Activated CD4-positive, alpha-beta T cell treated with anti-CD3 and anti-CD28 coated beads for 4 hours (primary cell): ENCODE data around the gene RTTN.
"Not testable (repeated sequence)": the region's sequence is repeated elsewhere in the genome, so short reads cannot be mapped to it uniquely, and the experiment has no call there.

Experiments used
- DNase-seq, 2 donors: peaks; one replicate each; pipeline ENCODE4 v3.0.0-alpha.2; 2020

The RTTN gene

DNA sequence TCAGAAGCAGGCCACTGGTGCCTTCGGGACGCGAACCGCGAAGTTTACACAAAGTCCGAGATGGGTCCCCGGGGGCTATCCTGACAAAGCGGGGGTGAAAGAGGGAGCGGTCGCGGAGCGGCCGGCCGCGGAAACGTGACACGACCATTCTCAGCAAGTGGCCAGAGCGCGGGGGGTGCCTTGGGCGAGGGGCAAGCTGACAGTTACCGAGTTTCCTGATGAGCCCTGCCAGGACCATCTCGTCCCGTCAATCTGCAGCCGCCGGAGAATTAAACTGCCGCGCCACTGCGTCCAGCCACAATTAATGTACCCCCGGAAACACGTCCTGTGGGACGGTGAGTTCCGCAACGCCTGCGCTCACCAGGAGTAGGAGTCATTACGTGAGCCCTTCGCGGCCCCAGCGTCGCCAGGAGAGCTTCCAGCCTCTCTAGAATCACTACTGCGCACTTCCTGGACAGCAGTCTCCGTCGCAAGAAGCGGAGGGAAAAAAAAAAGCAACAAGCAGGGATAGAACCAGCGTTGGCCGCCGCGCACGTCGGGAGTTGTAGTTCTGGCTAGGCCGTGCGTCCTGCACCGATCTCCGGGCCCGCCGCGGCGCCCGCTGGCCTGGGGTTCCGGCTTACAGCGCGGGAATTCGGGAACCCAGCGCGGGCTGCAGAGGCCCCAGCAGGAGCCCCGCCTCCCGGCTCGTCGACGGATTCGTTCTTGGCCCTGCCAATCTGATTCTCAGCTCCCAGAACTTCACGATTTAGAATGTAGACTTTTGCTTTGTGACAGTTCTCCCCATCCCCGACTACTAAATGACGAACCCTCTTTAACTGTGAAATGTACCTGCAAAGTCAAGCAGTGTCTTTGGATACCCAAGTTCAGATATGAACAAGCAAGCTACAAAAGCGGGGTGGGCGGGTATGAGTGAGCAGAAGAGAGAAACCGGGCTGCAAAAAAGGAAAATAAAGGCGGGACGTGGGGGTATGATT is at the start of gene RTTN:
Gene RTTN (minus strand): TSS at position 267 of the 977 bp plus-strand sequence. CDS start 29 bp downstream, at position 238.
- peak; percentile 88 for DNase-seq

DNA sequence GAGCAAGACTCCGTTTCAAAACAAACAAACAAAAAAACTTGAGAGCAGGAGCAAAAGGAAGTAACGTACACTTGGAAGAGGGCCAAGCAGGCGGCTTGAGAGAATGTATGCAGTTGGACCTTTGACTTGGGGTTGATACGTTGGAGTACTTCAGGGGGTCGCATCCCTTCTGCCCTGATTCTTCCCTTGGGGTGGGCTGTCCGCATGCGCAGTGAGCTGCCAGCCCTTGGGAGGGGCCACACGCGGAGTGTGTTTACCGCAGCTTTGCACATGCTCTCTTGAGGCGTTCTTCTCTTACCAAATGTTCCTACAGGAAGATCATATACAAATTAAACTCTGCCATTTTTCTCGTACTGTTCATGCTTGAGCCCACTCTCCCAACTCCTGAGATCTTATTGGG is 45.3 kb upstream of the RTTN start:
- DNase-seq = no peak

- DNase-seq = not testable (repeated sequence)
Measured at GRCh38 chr18:70249861-70250260, 44.4 kb upstream of the RTTN start.

GRCh38 chr18:70249118-70249517 is 43.6 kb upstream of the RTTN start:
- DNase-seq = no peak

DNA sequence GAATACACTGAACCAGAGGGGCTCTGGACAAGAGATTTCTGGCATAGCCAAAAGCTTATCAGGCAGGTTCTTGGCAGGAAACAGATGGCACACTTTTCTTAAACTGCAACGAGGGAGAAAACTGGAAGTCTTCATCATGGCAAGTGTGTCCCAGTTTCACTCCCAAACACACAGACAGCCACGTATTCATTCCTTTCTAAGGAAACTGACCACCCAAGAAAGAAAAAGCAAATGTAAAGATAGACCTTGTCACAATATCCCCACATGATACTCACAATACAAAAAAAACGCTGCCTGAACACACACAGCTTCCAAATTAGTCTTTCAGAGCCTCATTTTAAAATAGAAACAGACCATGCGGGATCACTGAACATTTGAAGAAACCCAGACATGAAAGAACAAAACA is 40.6 kb upstream of the RTTN start:
- DNase-seq = no peak

GRCh38 chr18:70243131-70243929 is 37.8 kb upstream of the RTTN start:
- no peak for DNase-seq

GRCh38 chr18:70236921-70237320 is 31.4 kb upstream of the RTTN start:
- not testable (repeated sequence) for DNase-seq

GRCh38 chr18:70235478-70235877 is 30.0 kb upstream of the RTTN start:
- no peak for DNase-seq

DNA sequence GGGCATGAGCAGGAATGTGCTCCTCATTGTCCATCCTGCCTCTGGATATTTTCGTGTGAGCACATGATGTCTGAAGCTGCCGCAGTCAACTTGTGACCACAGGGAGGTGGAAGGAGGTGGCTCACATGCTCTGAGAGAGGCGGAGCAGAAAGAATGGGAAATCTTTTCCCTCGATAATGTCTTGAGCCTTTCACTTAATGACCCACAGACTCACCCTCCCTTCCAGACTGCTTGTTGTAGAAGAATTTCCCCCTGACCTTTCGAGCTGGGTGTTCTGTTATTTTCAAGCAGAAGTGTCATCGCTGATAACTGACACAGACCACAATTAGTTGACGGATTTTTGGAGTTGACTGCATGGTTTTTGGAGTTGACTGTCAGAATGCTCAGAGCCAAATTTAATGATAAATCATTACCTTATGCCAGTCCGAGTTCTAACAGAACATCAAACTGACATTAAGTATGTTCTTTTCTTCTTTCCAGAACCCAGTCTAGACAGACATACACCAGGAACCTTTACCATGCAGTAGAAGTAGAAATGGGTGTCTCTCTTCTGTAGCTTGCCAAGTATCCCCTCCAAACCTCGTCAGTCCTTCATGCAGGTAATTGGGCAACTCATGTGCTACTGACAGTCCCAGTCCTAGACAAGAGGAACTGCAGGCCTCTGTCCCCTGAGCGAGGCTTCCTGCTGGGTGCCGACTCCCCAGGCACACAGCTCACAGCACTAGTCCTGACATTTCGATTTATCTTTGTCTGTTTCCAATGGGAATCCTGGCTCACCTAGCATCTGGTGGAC is 29.4 kb upstream of the RTTN start:
- DNase-seq = no peak

DNA sequence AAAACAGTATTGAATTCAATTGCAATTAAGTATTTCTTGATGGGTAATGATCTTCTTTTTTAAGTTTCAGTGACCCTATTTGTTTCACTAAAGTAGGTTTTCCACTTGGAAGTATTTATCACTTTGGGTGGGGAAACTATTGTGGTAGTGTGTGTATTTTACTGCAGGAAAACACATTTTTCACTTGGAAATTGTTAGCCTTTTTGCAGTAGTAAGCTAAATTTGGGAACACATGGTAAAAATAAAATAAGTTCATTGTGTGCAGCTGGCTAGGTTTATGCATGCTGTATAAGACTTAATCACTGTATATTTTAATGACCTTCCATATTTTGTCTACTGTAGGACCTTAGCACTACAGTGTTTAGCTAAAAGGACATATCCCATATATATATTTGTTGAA is 28.5 kb upstream of the RTTN start:
- DNase-seq = no peak

DNA sequence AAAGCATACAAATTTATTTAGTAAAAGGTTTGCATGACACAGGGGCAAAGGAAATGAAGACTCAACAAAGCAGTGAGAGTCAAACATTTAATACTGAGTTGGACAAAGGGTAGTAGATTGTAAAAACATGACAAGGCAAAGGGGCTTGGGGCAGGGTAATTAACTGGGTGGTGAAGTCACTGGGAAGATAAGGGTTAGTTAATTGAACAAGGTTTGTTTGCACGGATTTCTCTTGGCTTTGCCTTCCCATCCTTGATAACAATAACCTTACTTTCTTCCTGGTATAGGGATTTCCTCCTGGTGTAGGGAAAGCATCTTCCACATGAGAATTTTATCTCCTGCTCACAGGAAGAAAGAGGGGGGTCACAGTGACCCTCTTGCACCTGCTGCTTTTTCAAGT is 26.8 kb upstream of the RTTN start:
- no peak for DNase-seq

- no peak for DNase-seq
Measured at GRCh38 chr18:70229639-70230038, 24.2 kb upstream of the RTTN start.

GRCh38 chr18:70228536-70228935 is 23.0 kb upstream of the RTTN start:
- no peak for DNase-seq

DNA sequence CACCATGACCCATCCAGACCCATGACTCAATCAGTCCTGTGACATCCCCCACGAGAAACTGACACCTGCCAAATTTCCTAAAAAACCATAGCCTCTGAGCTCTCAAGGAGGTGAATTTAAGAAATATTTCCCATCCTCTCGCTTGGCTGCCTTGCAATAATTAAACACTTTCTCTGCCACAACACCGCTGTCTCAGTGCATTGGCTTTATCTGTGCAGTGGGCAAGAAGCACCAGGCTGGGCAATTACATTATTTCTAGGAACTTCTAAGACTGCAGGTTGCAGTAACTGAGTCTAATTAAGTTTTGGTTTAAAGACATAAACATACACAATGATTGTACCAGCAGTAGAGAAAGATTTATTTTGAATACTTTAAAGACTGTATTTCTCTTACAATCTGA is 22.0 kb upstream of the RTTN start:
- DNase-seq = no peak

- no peak for DNase-seq
Measured at GRCh38 chr18:70221915-70222278, 16.4 kb upstream of the RTTN start.

DNA sequence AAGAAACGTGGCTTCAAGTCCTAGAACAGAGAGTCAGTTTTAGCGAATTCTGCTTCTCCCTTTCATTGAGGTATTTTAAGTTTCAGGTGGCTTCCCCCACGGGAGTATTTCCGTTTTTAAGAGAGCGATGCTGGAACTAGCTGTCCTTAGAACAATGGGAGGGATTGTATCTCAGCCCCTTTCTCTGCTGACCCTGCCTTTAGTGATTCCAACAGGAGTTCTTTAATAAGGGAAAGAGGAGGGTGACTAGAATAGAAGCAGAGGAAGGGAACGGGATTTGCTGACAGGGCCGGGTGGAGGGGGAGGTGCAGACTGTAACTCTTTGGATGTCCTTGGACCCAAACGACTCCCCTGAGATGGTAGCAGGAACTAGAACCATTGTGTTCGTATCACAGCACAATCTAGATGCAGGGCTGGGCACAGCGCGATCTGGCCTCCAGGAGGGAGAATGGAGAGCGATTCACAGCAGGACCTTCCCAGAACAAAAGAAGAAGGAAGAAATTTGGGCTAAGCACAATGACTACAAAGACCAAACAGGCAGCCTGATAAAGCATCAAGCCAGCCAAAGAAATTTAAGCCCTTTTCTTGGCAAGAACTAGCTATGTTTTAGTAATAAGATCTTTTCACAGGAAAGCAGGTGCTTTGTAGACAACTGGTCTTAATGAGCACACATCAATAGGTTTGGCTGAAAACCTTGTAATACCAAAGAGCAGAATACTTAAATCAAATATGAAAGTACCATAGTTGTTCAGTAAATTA is 15.8 kb upstream of the RTTN start:
- DNase-seq = no peak

DNA sequence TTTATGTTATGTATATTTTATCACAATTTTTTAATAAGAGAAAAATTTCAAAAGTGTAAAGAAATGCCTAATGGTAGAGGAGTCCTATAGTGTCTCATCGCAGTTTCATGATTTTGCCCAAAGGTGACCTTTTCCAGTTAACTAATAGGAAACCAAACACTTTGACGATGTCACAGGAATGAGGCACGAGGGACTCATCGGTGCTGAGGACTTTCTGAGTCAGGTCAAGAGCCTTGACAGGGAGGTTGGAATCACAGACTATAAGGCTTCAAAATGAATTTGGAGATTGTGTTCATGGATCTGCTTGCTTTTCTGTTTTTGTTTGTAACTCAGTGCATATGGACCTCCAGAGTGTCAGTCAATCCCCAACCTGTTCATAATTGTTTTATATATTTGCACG is 15.1 kb upstream of the RTTN start:
- no peak for DNase-seq

DNA sequence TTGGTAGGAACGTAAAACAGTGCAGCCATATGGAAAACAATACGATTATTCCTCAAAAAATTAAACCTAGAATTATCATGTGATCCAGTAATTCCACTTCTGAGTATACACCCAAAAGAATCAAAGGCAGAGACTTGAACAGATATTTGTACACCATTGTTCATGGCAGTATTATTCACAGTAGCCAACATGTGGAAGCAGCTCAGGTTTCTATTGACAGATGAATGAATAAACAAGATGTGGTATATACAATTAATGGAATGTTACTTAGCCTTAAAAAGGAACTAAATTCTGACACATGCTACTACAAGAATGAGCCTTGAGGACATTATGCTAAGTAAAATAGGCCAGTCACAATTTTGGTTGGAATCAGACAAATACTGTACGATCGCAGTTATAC is 14.2 kb upstream of the RTTN start:
- DNase-seq = no peak

DNA sequence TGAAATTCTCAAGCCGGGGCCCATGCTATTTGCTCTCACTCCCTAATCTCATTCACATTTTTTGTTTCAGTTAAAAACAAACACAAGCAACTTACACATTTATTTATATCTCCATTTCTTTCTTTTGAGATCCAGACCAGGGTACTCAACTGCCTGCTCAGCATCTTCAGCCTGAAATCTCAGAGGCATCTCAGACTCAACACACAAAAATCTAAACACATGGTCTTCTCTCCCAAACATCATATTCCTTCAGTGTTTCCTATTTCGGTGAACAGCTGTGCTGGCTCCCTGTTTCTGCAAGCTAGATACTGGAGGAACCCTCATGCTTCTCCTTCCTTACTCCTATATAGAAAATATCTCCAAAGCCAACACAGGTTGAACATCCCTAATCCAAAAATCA is 11.3 kb upstream of the RTTN start:
- no peak for DNase-seq

- DNase-seq = no peak
Measured at GRCh38 chr18:70207181-70207580, 1.7 kb upstream of the RTTN start.

- DNase-seq = no peak
Measured at GRCh38 chr18:70200286-70200685, 5.2 kb downstream of the RTTN start.

DNA sequence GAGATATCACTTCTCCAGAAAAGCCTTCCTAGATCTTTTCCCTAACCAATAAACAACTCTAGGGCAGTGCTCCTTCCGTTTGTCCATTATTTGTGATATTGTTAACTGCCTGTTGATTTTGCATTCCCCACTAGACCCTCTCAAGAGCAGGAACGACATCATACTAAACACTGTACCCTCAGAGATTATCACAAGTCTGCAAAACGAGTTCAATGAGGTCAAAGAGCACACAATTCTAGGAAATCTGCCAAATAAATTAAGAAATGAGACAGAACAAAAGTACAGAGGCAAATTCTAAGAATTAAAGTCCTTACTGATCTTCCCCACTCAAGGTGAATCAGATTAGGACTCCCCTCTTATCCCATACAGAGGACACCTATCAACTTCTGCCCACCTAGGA is 7.6 kb downstream of the RTTN start:
- DNase-seq = no peak
